GM19452 (cell line): ENCODE results near the gene CHRNA4.

Source experiments
- ATAC-seq: cut with Tn5 transposase; IDR thresholded peaks from one replicate; pipeline ENCODE4 v1.9.1; 2021; ENCODE audit not compliant: unreplicated experiment

Gene CHRNA4

GRCh38 chr20:63294536-63294900 is 66.6 kb downstream of the CHRNA4 start:
- ATAC-seq: no peak

DNA sequence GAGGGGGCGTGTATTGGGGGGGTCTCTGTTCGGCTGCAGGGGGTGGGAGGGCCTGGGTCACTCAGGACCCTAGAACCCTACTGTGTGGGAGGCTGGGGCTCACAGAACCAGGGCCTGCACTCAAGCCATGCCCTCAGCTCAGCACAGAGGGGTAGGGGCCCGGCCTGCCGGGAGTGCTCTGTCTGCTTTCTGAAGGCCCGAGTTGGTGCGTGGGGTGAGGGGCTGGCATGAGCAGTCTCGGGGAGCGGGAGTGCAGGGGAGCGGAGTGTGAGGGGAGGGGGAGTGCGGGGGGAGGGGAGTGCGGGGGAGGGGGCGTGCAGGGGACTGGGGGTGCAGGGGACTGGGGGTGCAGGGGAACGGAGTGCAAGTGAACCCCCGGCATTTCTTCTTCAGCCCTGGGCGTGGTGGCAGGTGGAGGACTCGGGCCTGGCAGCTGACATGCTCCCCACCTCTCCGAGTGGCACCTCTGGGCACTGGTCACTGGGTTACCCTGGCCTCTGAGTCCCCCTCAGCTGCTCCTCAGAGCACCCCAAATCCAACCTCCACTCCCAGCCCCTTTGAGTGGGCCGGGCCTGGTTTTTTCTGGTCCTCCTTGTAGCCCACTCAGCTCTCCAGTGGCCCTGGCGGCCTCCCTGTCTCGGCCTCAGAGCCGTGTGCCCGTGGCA is 67.1 kb downstream of the CHRNA4 start:
- no peak for ATAC-seq

- ATAC-seq: no peak
Measured at GRCh38 chr20:63293456-63293855, 67.7 kb downstream of the CHRNA4 start.
